22Rv1 (cell line): ENCODE data around the gene E2F6.

Experiments
- CTCF ChIP-seq: fragments of 450-650 bp; IDR thresholded peaks from 2 replicates; pipeline ENCODE4 v1.5.1; 2017; ENCODE audit warnings: mild to moderate bottlenecking
- ZFX ChIP-seq: fragments of 450-650 bp; IDR thresholded peaks from 2 replicates; pipeline ENCODE4 v1.6.1; 2017; ENCODE audit warnings: antibody characterized with exemption, borderline replicate concordance

GRCh38 chr2:11422491-11422865 lies 43.5 kb downstream of the E2F6 start:
- TF ChIP-seq CTCF (no peak), ZFX (no peak)
